GM12892 (cell line): ENCODE results near the gene USF1.

Experiments
- POLR2A ChIP-seq: IDR thresholded peaks from 2 replicates; pipeline ENCODE4 v1.6.1; 2011; ENCODE audit warnings: low read depth, low read length, control low read depth
- POLR2AphosphoS5 ChIP-seq: IDR thresholded peaks from 2 replicates; pipeline ENCODE4 v1.6.1; 2011; ENCODE audit warnings: low read depth, low read length, control low read depth
- TAF1 ChIP-seq: IDR thresholded peaks from 2 replicates; pipeline ENCODE4 v1.6.1; 2011; ENCODE audit warnings: low read depth, mild to moderate bottlenecking, control low read depth, low read length, borderline replicate concordance

- TF ChIP-seq POLR2AphosphoS5 (no peak), POLR2A (no peak), TAF1 (no peak)
These were observed 44.2 kb upstream of the USF1 start for GRCh38 chr1:161089938-161090337.
